Stimulated activated CD4-positive, alpha-beta T cell treated with anti-CD3 and anti-CD28 coated beads, Interleukin-15, amount 100 ng/mL, for 24 hours (primary cell): ENCODE measurements around the gene LIMS4.
"Not testable (repeated sequence)": the region's sequence is repeated elsewhere in the genome, so short reads cannot be mapped to it uniquely, and the experiment has no call there.

Source experiments
- DNase-seq: peaks from one replicate; pipeline ENCODE4 v3.0.0-alpha.2; 2020

LIMS4 gene

DNA sequence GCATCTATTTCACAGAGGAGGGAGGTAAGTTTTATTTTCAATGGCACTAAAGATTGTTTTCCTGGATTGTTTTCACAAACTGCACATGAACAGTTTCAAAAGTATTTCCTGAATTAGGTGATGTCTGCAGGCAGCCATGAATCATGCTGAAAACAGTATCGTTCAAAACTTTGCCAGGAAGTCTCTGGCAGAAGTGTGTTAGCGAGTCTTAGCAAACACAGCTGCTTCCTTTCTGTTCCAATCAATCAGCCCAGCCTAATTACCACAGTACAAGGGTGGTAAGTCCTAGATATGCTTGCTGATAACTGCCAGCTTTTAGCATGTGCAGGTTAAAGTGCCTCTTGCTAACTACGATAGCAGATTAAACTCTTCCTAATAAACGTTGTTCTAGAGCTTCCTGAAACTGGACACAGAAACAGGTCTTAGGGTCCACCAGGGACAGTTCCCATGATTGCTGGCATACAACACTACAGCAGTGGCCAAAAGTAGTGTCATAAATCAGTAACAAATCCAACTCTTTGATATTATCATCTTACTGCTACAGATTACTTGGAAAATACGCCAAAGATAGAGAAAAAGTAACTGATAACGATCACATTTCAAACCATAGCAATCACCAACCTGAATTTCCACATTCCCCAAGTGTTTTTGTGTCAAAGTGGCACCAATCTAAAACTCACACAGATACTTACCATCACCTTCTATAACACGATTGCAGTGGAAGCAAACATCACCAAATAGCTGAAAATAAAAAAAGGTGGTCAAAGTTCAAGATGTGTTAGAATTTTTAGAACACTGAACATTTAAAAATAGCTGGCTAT lies 23.3 kb downstream of the LIMS4 start:
- DNase-seq = not testable (repeated sequence)

DNA sequence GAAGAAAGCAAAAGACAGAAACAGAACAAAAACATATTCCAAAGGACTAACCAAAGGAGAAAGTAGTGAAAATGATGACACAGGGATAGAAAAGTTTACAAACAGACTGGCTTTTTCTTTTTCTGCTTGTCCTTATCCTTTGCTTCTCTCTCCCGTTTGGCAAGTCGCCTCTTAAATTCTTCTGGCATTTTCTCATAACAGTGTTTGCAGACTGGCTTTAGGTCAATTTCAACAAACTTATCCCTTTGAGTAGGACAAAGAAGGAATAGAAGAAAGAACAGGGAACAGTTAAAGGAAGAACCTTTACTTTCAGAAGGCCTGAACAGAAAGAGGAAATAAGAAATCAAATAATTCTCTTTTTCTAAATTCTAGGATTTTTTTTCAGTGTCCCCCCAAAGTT lies 26.0 kb downstream of the LIMS4 start:
- DNase-seq = not testable (repeated sequence)

DNA sequence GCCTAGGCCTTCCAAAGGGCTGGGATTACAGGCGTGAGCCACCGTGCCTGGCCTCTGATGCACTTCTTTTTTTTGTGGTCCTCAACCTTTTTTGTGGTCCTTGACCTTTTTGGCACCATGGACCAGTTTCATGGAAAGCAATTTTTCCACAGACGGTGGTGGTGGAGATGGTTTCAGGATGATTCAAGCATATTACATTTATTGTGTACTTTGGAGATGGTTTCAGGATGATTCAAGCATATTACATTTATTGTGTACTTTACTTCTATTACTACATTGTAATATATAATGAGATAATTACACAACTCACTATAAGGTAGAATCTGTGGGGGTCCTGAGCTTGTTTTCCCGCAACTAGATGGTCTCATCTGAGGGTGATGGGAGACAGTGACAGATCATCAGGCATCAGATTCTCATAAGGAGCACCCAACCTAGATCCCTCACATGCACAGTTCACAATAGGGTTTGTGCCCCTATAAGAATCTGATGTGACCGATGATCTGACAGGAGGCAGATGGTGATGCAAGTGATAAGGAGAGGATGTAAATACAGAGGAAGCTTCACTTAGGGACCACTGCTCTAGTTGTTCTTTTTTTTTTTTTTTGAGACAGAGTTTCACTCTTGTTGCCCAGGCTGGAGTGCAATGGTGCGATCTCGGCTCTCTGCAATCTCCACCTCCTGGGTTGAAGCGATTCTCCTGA lies 29.2 kb downstream of the LIMS4 start:
- DNase-seq = not testable (repeated sequence)

DNA sequence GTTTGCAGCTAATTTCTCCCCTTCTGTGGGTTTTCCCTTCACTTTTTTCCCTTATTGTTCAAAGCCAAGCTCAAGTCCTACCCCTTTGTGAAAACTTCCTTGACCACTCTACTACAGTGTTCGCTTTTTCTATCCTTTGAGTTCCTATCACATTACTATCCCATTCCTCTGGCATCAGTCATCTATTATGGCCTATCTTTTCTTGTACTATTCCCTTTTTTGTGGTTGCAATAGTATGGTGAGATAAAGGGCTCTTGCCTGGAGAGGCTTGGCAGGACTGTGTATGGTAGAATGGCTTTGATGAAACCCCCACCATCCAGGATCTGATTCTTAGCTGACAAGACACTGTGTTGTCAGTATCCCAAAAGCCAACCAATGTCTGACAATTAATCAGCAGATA lies 30.7 kb downstream of the LIMS4 start:
- not testable (repeated sequence) for DNase-seq

DNA sequence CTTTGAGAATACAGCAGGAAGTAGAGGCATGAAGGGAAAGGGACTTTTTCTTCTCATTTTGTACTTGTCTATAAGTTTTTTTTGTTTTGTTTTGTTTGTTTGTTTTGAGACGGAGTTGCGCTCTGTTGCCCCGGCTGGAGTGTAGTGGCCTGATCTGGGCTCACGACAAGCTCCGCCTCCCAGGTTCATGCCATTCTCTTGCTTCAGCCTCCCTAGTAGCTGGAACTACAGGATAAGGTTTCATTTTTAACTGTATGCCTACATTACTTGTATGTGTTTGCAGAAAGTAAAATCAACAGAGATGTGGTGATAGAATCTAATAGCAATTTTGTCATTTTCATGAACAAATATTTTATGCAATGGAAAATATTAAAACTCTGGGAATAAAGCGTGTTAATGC lies 38.1 kb downstream of the LIMS4 start:
- not testable (repeated sequence) for DNase-seq

DNA sequence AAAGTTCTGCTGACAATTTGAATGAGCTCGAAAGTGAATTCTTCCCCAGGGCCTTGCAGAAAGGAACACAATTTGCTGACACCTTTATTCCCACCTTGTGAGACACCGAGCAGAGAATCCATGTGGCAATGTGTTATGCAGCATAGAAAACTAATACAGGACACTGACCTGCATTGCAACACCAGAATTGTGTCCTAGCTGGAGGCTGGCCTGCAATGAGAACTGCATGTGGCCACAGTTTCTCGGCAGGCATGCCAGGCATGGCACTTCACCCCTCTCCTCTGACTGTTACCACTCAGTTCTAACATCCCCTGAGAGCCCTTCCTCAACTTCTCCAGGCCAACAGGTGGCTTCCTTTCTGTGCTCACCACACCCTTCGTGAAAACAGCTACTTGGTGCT lies 46.9 kb downstream of the LIMS4 start:
- not testable (repeated sequence) for DNase-seq

DNA sequence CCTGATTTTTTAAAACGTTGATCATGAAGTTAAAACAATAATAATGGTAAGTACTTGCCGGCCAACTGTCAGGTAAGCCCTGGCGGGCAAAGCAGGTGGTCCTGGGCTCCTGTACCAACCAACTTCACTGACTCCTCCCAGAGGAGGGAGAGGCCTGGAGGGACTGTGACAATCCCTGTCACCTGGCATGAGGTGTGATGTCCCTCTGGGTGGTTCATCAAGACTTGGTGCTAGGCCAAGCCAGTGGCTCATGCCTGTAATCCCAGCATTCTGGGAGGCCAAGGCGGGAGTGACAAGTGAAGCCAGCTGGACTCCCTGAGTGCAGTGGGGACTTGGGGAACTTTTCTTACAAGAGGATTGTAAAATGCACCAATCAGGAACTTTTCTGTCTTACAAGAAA lies 48.2 kb downstream of the LIMS4 start:
- DNase-seq = not testable (repeated sequence)

DNA sequence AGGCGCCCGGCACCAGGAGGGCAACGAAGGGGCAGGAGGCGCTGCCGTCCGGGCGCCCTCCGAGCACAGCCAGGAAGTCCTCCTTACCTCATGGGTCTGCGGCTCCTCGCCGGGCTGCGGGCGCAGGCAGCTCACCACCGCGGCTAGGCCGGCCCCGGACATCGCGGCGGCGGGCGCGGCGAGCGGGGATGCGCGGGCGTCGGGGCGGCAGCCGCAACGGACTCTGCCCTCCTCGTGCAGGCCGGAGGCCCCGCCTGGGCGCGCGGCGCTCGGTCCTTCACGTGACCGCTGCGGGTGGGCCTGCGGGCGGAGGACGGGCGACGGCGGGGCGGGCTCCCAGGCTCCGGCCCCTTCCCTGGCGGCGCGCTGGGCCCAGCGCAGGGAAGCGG lies 49.0 kb downstream of the LIMS4 start:
- DNase-seq = not testable (repeated sequence)

DNA sequence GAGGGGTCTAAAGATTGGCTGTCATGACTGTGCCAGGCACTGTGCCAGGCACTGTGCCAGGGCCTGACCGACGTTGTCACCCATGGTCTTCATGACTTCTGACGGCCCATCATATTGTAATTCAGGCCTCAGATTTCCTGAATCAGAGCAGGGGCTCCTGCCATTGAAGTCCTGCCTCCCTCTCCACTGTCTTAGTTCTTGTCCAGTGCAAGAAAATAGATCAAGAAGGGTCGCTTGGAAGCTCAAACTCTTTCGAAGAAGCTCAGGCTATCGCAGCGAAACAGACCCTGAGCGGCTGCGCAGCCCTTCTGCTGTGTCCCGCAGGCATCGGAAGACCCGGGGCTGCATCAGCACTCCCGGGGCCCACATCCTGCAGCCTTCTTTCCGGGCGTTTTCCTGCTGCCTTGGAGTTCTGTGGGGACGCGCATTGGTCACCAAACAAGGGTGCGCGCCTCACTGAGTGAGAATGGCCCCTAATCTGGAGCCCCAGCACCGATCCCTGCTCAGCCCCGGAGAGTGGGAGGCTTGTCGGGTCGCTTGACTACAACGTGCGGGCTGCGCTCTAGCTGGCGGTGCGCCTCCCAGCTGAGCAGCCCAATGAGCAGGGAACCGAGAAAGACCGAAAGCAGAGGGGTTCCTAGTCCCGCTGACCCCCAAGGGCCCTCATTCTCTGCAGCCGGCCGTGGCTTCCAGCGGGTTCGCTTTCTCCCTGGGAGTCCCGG lies 49.6 kb downstream of the LIMS4 start:
- DNase-seq = not testable (repeated sequence)

DNA sequence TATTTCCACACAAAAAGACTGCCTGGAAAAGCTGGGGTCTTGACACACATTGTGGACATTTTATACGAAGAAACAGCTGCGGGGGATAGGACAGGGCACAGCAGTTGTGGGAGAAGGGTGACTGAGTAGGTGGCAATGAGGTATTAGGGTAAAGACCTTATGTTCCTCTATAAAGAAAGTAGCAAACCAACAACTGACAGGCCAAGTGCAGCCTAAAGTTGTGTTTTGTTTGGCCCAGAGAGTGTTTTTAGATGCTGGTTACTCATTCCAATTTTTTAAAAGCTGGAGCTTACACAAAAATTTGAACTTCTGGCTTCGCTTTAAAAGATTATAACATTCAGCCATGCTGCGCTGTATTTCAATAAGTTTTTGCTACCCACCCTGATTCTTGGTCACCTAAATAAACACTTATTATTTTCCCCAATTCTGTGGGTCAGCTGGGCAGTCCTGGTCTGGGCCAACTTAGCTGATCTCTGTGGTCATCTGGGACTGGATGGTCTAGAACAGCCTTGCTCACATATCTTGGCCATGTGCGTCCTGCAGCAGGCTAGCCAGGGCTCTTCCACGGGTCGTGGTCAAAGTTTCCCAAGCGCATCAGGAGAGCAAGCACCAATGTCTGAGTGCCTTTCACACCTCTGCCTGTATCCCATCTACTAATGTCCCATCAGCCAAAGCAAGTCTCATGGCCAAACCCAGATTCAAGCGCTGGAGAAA lies 51.8 kb downstream of the LIMS4 start:
- not testable (repeated sequence) for DNase-seq

DNA sequence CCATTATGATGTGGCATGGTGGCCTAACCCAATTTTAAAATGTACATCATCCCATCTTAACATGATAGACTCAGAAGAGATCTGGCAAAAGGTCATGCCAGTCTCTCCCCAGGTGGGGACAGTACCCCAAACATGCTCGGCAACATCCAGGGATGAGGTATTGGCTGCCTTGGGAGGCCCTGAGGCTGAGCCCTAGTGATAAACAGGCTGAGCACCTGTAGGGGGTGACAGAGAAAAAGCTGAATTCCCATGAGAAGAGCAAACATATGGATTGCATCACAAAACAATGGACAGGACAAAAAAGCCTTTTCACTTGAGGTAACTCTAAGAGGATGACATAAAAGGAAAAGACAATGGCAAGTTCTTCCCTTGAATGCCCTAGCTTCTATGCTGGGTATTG lies 65.5 kb downstream of the LIMS4 start:
- DNase-seq = not testable (repeated sequence)

DNA sequence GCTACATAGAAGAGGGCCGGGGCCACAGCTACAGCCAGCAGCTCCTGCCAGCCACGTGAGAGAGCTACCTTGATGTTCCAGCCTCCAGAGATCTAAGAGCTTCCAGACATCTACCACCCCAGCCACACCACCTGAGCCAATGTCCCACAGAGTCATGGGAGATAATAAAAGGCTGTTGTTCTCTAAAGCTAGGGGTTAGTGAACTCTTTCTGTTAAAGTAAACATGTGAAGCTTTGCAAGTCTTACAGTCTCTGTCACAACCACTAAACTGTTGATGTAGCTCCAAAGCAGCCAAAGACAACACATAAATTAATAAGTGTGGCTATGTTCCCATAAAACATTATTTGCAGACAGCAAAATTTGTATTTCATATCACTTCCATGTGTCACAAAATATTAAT lies 67.6 kb downstream of the LIMS4 start:
- DNase-seq = not testable (repeated sequence)

DNA sequence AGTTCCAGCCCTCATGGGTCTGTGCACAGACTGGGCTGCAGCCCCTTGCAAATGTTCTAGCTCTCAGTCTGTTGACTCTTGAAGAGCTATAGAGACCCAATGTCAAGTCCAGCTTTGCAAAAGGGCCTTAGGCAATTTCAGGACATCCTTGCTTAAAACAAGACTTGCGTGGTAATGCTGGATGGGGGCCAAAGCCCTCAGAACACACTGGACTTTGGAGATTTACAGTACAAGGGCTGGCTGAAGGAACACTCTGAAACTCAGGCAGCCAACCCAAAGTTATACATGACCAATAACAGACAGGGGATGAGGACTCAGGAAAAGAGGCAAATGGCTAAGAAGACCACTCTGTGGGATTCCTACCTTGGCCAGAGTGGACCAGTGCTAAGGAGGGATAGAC lies 68.4 kb downstream of the LIMS4 start:
- not testable (repeated sequence) for DNase-seq

DNA sequence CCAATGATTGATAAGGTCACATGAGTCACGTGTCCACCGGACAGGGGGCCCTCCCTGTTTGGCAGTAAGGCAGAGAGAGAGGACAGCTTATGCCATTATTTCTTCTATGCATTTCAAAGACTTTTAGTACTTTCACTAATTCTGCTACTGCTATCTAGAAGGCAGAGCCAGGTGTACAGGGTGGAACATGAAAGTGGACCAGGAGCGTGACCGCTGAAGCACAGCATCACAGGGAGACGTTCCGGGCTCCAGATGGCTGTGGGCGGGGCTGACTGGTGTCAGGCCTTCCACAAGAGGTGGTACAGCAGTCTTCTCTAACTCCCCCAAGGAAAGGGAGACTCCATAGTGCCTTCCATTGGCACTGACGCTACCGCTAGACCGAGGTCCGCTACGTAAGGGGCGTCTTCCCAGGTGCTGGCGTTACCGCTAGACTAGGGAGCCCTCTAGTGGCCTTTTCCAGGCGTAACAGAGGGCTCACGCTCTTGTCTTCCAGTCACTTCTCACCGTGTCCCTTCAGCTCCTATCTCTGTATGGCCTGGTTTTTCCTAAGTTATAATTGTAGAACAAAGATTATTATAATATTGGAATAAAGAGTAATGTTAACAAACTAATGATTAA lies 71.5 kb downstream of the LIMS4 start:
- DNase-seq = not testable (repeated sequence)

DNA sequence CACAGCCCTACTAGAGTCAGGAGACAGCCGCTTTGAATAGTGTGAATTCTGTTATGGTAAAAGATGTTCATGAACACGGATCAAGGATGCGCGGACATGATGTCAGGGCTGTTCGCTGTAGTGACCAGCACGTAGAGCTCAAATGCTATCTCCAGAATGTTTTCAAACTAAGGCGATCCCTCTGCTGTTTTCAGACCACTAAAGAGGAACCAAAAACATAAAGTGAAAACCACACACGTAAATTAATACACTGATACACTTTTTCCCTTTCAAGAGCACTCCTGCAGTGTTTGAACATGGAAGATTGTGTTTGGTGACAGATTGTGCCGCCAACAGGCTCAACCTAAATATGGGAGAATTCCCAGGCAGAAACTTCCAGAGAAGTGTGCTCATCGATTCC lies 73.2 kb downstream of the LIMS4 start:
- not testable (repeated sequence) for DNase-seq

DNA sequence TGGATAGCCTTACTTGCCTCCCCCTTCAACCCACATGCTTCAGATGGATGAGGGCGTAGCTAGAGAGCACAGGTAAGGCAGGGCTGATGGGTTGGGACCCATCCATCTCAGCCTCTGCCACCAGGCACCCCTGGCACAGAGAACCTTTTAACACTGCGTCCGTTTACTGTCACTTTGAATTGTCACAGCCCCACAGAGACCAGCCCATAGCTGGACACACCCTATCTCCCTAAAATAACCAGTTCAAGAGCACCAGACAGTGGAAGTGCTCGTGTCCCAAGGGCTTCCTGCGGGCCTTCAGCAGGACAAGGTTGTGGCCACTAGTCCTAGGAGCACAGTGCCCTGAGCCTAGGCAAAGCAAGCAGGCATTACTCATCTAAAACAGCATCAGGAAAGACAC lies 76.6 kb downstream of the LIMS4 start:
- not testable (repeated sequence) for DNase-seq
